GM12878 (cell line): ENCODE results near the gene EEF2KMT. TPM values are rescaled to one million over a fixed set of nuclear protein-coding genes. Genes with fewer than 3 reads are reported as not detected.
"Not testable (repeated sequence)": the region's sequence is repeated elsewhere in the genome, so short reads cannot be mapped to it uniquely, and the experiment has no call there.

ENCODE experiments used
- ATAC-seq: fragments of 200-7000 bp; cut with Tn5 transposase; 3 replicates; pipeline ENCODE4 v1.9.1; 2020; ENCODE audit warnings: mild to moderate bottlenecking, moderate library complexity
- BruUV-seq: library from RNA; stranded (reverse); fragments of 400-500 nt; replicated peaks from 2 replicates; lab custom pipeline; 2021; lab: Mats Ljungman, UMichigan
- CTCF ChIA-PET: fragments of 300-600 bp; sonication (Branson Sonifier 250); formaldehyde crosslinking; extraction: SDS; loops from one replicate; lab custom pipeline; 2021; ENCODE audit warnings: inconsistent platforms; lab: Yijun Ruan, JAX
- POLR2A ChIA-PET: fragments of 350-600 bp; formaldehyde crosslinking; extraction: SDS; loops from one replicate; lab custom pipeline; 2021; ENCODE audit warnings: inconsistent platforms; lab: Charles Lee
- RAD21 ChIA-PET: fragments of 300-600 bp; sonication (Branson Sonifier 250); formaldehyde crosslinking; loops from one replicate; lab custom pipeline; 2023; ENCODE audit warnings: antibody characterized with exemption; ENCODE audit not compliant: unreplicated experiment; lab: Charles Lee
- SMC1A ChIA-PET: fragments of 300-600 bp; sonication (Branson Sonifier 250); formaldehyde crosslinking; loops from one replicate; lab custom pipeline; 2023; ENCODE audit not compliant: unreplicated experiment, uncharacterized antibody; lab: Charles Lee
- DNase-seq: peaks from one replicate; pipeline ENCODE4 v3.0.0-alpha.2; 2011; ENCODE audit warnings: low read depth, low spot score
- FAIRE-seq: peaks from 3 replicates; lab custom pipeline; 2011; peaks lifted over from hg19 to GRCh38; lab: Jason Lieb, UNC
- H2AFZ ChIP-seq: 2 replicates; pipeline ENCODE4 v1.6.0; 2011; ENCODE audit warnings: low read depth, low read length, control low read depth; ENCODE audit not compliant: control insufficient read depth
- H3K27ac ChIP-seq: 2 replicates; pipeline ENCODE4 v1.5.1; 2011; ENCODE audit warnings: control low read depth; ENCODE audit not compliant: control insufficient read depth, insufficient read depth
- H3K27me3 ChIP-seq, 2 experiments: replicated peaks in 1 of 2; 2 replicates each; pipeline versions ENCODE4 v1.6.0 to v1.6.1; 2011; ENCODE audit warnings: low read length in 1 of 2; ENCODE audit not compliant: control insufficient read depth in 2 of 2, insufficient read depth in 2 of 2
- H3K36me3 ChIP-seq, 2 experiments: 2 replicates each; pipeline ENCODE4 v1.5.1; 2011; ENCODE audit warnings: low read length in 1 of 2; ENCODE audit not compliant: control insufficient read depth in 2 of 2, insufficient read depth in 2 of 2
- H3K4me1 ChIP-seq: 2 replicates; pipeline ENCODE4 v1.6.1; 2011; ENCODE audit warnings: mild to moderate bottlenecking, low read length, moderate library complexity, mixed read lengths; ENCODE audit not compliant: control insufficient read depth, insufficient read depth
- H3K4me2 ChIP-seq: 2 replicates; pipeline ENCODE4 v1.6.0; 2011; ENCODE audit warnings: control low read depth; ENCODE audit not compliant: control insufficient read depth, insufficient read depth
- H3K4me3 ChIP-seq: fragments of 200-600 bp; sonication (generic); 2 replicates; pipeline ENCODE4 v1.5.1; 2016
- H3K79me2 ChIP-seq: 2 replicates; pipeline ENCODE4 v1.6.0; 2011; ENCODE audit warnings: low read length; ENCODE audit not compliant: control insufficient read depth, insufficient read depth
- H3K9ac ChIP-seq: 2 replicates; pipeline ENCODE4 v1.8.0; 2011; ENCODE audit warnings: low read length, control low read depth, mixed read lengths; ENCODE audit not compliant: control insufficient read depth, insufficient read depth
- H3K9me3 ChIP-seq: replicated peaks from 3 replicates; pipeline ENCODE4 v1.5.1; 2011; ENCODE audit warnings: mild to moderate bottlenecking, low read length; ENCODE audit not compliant: control insufficient read depth, insufficient read depth
- H4K20me1 ChIP-seq: 2 replicates; pipeline ENCODE4 v1.6.0; 2011; ENCODE audit not compliant: control insufficient read depth, insufficient read depth
- WGBS: methylation state at CpG from one replicate; pipeline ENCODE4 v1.1.6; 2016; ENCODE audit warnings: low lambda C conversion rate; ENCODE audit not compliant: insufficient replicate concordance, insufficient coverage; ENCODE audit errors: missing lambda C conversion rate; 5-methylcytosine and 5-hydroxymethylcytosine counted together
- in situ Hi-C: fragments of 300-500 bp; cut with MboI; formaldehyde crosslinking; loops from 9 replicates; pipeline ENCODE4 v1.14.3; 2018; ENCODE audit warnings: mixed read lengths
- intact Hi-C: fragments of 100-400 bp; cut with micrococcal nuclease; formaldehyde crosslinking; loops from one replicate; pipeline ENCODE4 v1.14.2; 2022; ENCODE audit not compliant: unreplicated experiment
- polyA plus RNA-seq, 11 experiments: library from polyadenylated mRNA; depleted of rRNA in 4 of 11; unstranded in 6 of 11; stranded (reverse) in 5 of 11; fragments of >200 nt; fragmentation: Nextera tagmentation in 4 of 11; fragmentation: Illumina TruSeq in 1 of 11; extraction: Ambion mirVana in 4 of 11; extraction: Trizol in 1 of 11; gene quantifications; 1 replicate in 1 of 11; 2 replicates in 10 of 11; pipeline versions ENCODE4 v1.2.1 to v1.2.3, GENCODE V29; 2011 to 2016; ENCODE audit warnings: inconsistent platforms in 2 of 11, missing spikeins in 2 of 11, low read depth in 1 of 11
- total RNA-seq, 4 experiments: library from RNA; depleted of rRNA in 3 of 4; stranded (reverse); fragments of >200 nt in 3 of 4; fragmentation: Illumina TruSeq in 1 of 4; extraction: Trizol in 1 of 4; gene quantifications; 2 replicates each; pipeline versions ENCODE4 v1.2.1 to v1.2.3, GENCODE V29; 2013 to 2021

The EEF2KMT gene
- total and polyA plus RNA-seq, 10 of the 15 experiments (the other 5 are each of a cell fraction or from before 2014, with no cell fraction given), result 3.8 to 28.1 (median 14.3) TPM

DNA sequence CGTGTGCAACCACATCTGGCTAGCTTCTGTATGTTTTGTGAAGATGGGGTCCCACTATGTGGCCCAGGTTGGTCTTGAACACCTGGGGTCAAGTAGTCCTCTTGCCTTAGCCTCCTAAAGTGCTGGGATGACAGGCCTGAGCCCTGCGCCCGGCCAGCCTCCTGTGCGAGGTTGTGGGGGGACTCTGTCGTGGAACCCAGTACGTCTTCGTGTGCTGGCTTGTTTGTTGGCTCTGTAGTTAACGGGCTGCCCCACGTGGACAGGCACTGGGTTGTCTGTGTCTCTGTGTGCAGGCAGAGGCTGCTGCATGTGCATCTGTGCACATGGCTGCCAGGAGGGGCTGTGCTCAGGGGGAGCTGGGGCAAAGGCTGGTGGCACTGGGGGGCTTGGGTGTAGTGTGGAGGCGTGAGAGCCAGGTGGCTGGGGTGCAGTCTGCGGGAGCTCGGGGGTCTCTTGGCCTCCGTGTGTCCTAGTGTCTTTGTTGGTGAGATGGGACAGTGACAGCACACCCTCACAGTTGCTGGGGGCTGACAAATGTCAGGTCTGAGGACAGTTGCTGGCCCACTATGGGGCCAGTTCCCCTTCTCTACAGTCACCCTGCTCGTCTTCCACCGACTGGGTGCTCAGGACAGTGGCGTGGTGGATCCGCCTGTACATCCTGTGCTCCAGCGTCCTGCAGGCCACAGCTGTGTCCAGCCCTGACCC is 9.4 kb downstream of the EEF2KMT start:
- H3K36me3 ChIP-seq, FAIRE-seq, H3K27ac ChIP-seq, ATAC-seq, H3K4me1 ChIP-seq, H3K27me3 ChIP-seq, H3K9ac ChIP-seq, H3K9me3 ChIP-seq, RAD21 ChIA-PET, DNase-seq, H3K79me2 ChIP-seq, H3K4me3 ChIP-seq, H3K4me2 ChIP-seq, BruUV-seq, H4K20me1 ChIP-seq, SMC1A ChIA-PET, H2AFZ ChIP-seq, intact Hi-C loops, POLR2A ChIA-PET: not testable (repeated sequence)
- CTCF ChIA-PET, result interaction anchor here (0.6 kb wide), 1 partner anchor 15 kb away, joined by 3 read pairs; no protein-coding TSS in a partner anchor
- in situ Hi-C loops, result loop anchor here (10.0 kb wide), 1 partner anchor 243 kb away; the partner anchor contains the start of genes GLYR1 and UBN1
- 95% methylated on average over 18 of the region's 18 CpGs for WGBS

DNA sequence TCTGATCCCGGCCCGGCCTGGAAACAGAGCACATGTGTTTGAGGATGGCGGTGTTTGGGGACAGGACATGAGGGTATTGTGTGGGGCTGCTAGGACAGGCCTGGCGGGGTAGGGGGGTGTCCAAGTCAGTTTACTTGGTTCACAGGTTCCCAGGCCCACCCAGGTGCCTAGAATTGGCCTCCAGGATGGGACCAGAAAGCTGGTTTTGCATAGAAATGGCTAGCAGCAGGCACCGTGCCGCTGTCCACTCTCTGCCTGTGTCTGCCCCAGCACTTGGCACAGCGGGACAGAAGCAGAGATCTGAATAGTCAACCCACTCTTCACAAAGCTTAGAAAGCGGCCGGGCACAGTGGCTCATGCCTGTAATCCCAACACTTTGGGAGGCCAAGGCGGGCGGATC is 11.9 kb downstream of the EEF2KMT start:
- 87% methylated on average over 11 of the region's 11 CpGs for WGBS
- H3K36me3 ChIP-seq, BruUV-seq, H2AFZ ChIP-seq, SMC1A ChIA-PET, H3K9ac ChIP-seq, H3K27me3 ChIP-seq, H3K9me3 ChIP-seq, H3K4me3 ChIP-seq, H3K4me2 ChIP-seq, FAIRE-seq, RAD21 ChIA-PET, H4K20me1 ChIP-seq, H3K27ac ChIP-seq, H3K79me2 ChIP-seq, POLR2A ChIA-PET, H3K4me1 ChIP-seq, ATAC-seq, DNase-seq: not testable (repeated sequence)
- intact Hi-C loops, result loop anchor here (1.0 kb wide), 1 partner anchor 29 kb away; no protein-coding TSS in a partner anchor
- in situ Hi-C loops, result loop anchor here (10.0 kb wide), 1 partner anchor 241 kb away; the partner anchor contains the start of genes GLYR1 and UBN1
- CTCF ChIA-PET, result interaction anchor here (0.9 to 1.5 kb wide), 3 partner anchors 20 to 128 kb away, joined by 3 to 4 read pairs (median 4); partner anchors contain the start of genes C16orf89 and SEC14L5
